Measurements from ENCODE around the gene PTMS.

The PTMS gene

GRCh38 chr12:6764011-6764828, 1.9 kb upstream of the PTMS start (continued):
- no peak for TF ChIP-seq ZNF221 (tag by site-specific recombination; IDR thresholded peaks at IDR 0.05; ENCODE audit: borderline replicate concordance)
- TF ChIP-seq ZSCAN5A (tag by site-specific recombination; IDR thresholded peaks at IDR 0.05) = no peak
- TF ChIP-seq ZBTB6 (tag by site-specific recombination; IDR thresholded peaks at IDR 0.05) = no peak; the same call in 1 of the 2 replicates
- peak; percentile 78 for TF ChIP-seq PRDM10 (tag by site-specific recombination; IDR thresholded peaks at IDR 0.05)
- peak; percentile 88 for TF ChIP-seq IKZF3 (tag by site-specific recombination; IDR thresholded peaks at IDR 0.05)
- TF ChIP-seq ZNF10 (tag by site-specific recombination; IDR thresholded peaks at IDR 0.05) = no peak; the same call in 1 of the 2 replicates
- TF ChIP-seq ZNF560 (tag by site-specific recombination; IDR thresholded peaks at IDR 0.05; ENCODE audit: borderline replicate concordance) = no peak
- no peak for TF ChIP-seq ZNF549 (tag by site-specific recombination; IDR thresholded peaks at IDR 0.05)
- no peak for TF ChIP-seq INSM2 (tag by site-specific recombination; IDR thresholded peaks at IDR 0.05)
- TF ChIP-seq ZNF639 (tag by site-specific recombination; IDR thresholded peaks at IDR 0.05) = peak; percentile 76; the same call in 1 of the 2 replicates
- TF ChIP-seq ZSCAN30 (tag by site-specific recombination; IDR thresholded peaks at IDR 0.05) = peak; percentile 15; the same call in 1 of the 2 replicates
- TF ChIP-seq YY2 (tag by site-specific recombination; IDR thresholded peaks at IDR 0.05) = no peak
- TF ChIP-seq ZBTB26 (tag by site-specific recombination; optimal IDR thresholded peaks at IDR 0.05) = no peak
- TF ChIP-seq ZNF626 (tag by site-specific recombination; IDR thresholded peaks at IDR 0.05) = no peak
- TF ChIP-seq GLIS2 (tag by site-specific recombination; IDR thresholded peaks at IDR 0.05) = peak; percentile 100
- TF ChIP-seq ZSCAN18 (tag by site-specific recombination; IDR thresholded peaks at IDR 0.05) = no peak
- no peak for TF ChIP-seq PRDM2 (tag by site-specific recombination; IDR thresholded peaks at IDR 0.05; ENCODE audit: borderline replicate concordance)
- no peak; the same call in 1 of the 2 replicates for TF ChIP-seq ZNF146 (tag by site-specific recombination; IDR thresholded peaks at IDR 0.05)
- TF ChIP-seq ZFHX2 (tag by site-specific recombination; conservative IDR thresholded peaks at IDR 0.05) = peak; percentile 98
